CD14-positive monocyte (primary cell): Measurements from ENCODE around the gene NBEA. TPM values are rescaled to one million over a fixed set of nuclear protein-coding genes. Genes with fewer than 3 reads are reported as not detected.

Source experiments
- DNase-seq, 3 donors: peaks; one replicate each; pipeline ENCODE4 v3.0.0-alpha.2; 2011 to 2022
- H2AFZ ChIP-seq: 2 replicates; pipeline ENCODE4 v1.6.0; 2012; ENCODE audit warnings: mild to moderate bottlenecking, low read depth, low read length, inconsistent platforms; ENCODE audit not compliant: insufficient read depth, poor library complexity, severe bottlenecking
- H3K27ac ChIP-seq, 2 donors: 1 replicate in 1 of 2; 2 replicates in 1 of 2; pipeline ENCODE4 v1.5.1; 2012 to 2013; ENCODE audit warnings: low read length in 2 of 2, control low read depth in 1 of 2, inconsistent platforms in 1 of 2, low read depth in 1 of 2, mild to moderate bottlenecking in 1 of 2
- H3K27me3 ChIP-seq, 2 donors: one replicate each; pipeline versions ENCODE4 v1.6.0 to v1.6.1; 2011 to 2013; ENCODE audit warnings: low read length in 2 of 2; ENCODE audit not compliant: control insufficient read depth in 2 of 2, insufficient read depth in 2 of 2
- H3K36me3 ChIP-seq, 2 donors: replicated peaks in 1 of 2; 1 replicate in 1 of 2; 2 replicates in 1 of 2; pipeline versions ENCODE4 v1.5.1 to v1.6.1; 2012 to 2013; ENCODE audit warnings: low read length in 2 of 2, control low read depth in 1 of 2, inconsistent platforms in 1 of 2, mild to moderate bottlenecking in 1 of 2; ENCODE audit not compliant: insufficient read depth in 2 of 2, control insufficient read depth in 1 of 2
- H3K4me1 ChIP-seq, 2 donors: 1 replicate in 1 of 2; 2 replicates in 1 of 2; pipeline versions ENCODE4 v1.5.1 to v1.6.1; 2012 to 2013; ENCODE audit warnings: low read length in 2 of 2, control low read depth in 1 of 2, inconsistent platforms in 1 of 2, mild to moderate bottlenecking in 1 of 2, moderate library complexity in 1 of 2; ENCODE audit not compliant: insufficient read depth in 2 of 2, control insufficient read depth in 1 of 2
- H3K4me2 ChIP-seq: replicated peaks from 2 replicates; pipeline ENCODE3; 2012; ENCODE audit warnings: low read length, moderate library complexity, mild to moderate bottlenecking; ENCODE audit not compliant: poor library complexity, severe bottlenecking; ENCODE audit errors: extremely low read depth
- H3K4me3 ChIP-seq, 3 experiments: fragments of 200-600 bp in 1 of 3; sonication (generic) in 1 of 3; replicated peaks in 1 of 3; 1 replicate in 2 of 3; 2 replicates in 1 of 3; pipeline ENCODE4 v1.5.1; 2011 to 2013; ENCODE audit warnings: low read length in 3 of 3, mild to moderate bottlenecking in 3 of 3, control low read depth in 2 of 3, low read depth in 2 of 3, inconsistent platforms in 1 of 3, moderate library complexity in 1 of 3
- H3K79me2 ChIP-seq: 2 replicates; pipeline ENCODE4 v1.6.0; 2012; ENCODE audit warnings: mild to moderate bottlenecking, control low read depth, inconsistent platforms, low read length, moderate library complexity; ENCODE audit not compliant: insufficient read depth
- H3K9ac ChIP-seq: 2 replicates; pipeline ENCODE4 v1.6.0; 2017; ENCODE audit warnings: low read length, mild to moderate bottlenecking; ENCODE audit not compliant: insufficient read depth, poor library complexity, severe bottlenecking
- H3K9me3 ChIP-seq, 2 donors: replicated peaks in 1 of 2; 1 replicate in 1 of 2; 2 replicates in 1 of 2; pipeline versions ENCODE4 v1.5.1 to v1.6.1; 2012 to 2013; ENCODE audit warnings: low read length in 2 of 2, control low read depth in 1 of 2; ENCODE audit not compliant: control insufficient read depth in 1 of 2, insufficient read depth in 1 of 2
- H4K20me1 ChIP-seq: 2 replicates; pipeline ENCODE4 v1.6.0; 2012; ENCODE audit warnings: mild to moderate bottlenecking, low read length, control low read depth, moderate library complexity; ENCODE audit not compliant: insufficient read depth
- H3K27ac Mint-ChIP-seq, 7 donors: one replicate each; pipeline ENCODE4 v1.8.0; 2020; ENCODE audit warnings: mild to moderate bottlenecking in 7 of 7, mixed read lengths in 7 of 7, moderate library complexity in 6 of 7, inconsistent platforms in 2 of 7
- H3K27me3 Mint-ChIP-seq, 3 donors: one replicate each; pipeline ENCODE4 v1.8.0; 2021 to 2022; ENCODE audit warnings: low read depth in 3 of 3, mild to moderate bottlenecking in 3 of 3, mixed read lengths in 3 of 3, moderate library complexity in 3 of 3, inconsistent platforms in 1 of 3
- H3K36me3 Mint-ChIP-seq, 2 donors: one replicate each; pipeline ENCODE4 v1.8.0; 2020; ENCODE audit warnings: mixed read lengths in 2 of 2, inconsistent platforms in 1 of 2, mild to moderate bottlenecking in 1 of 2
- H3K4me1 Mint-ChIP-seq: one replicate; pipeline ENCODE4 v1.8.0; 2020; ENCODE audit warnings: mild to moderate bottlenecking, mixed read lengths
- H3K4me3 Mint-ChIP-seq, 2 donors: one replicate each; pipeline ENCODE4 v1.8.0; 2020; ENCODE audit warnings: mild to moderate bottlenecking in 2 of 2, mixed read lengths in 2 of 2, moderate library complexity in 1 of 2
- H3K9me3 Mint-ChIP-seq, 7 donors: one replicate each; pipeline ENCODE4 v1.8.0; 2020 to 2022; ENCODE audit warnings: mixed read lengths in 7 of 7, mild to moderate bottlenecking in 6 of 7, moderate library complexity in 6 of 7, inconsistent platforms in 2 of 7
- WGBS: methylation state at CpG from one replicate; pipeline ENCODE4 v1.1.5; 2013; ENCODE audit warnings: missing lambda C conversion rate; ENCODE audit not compliant: insufficient coverage; 5-methylcytosine and 5-hydroxymethylcytosine counted together
- intact Hi-C, 2 donors: fragments of 100-400 bp; cut with micrococcal nuclease; formaldehyde crosslinking; loops; one replicate each; pipeline versions ENCODE4 v1.15.0 to v1.15.1; 2023
- polyA plus RNA-seq, 3 donors: library from polyadenylated mRNA; depleted of rRNA in 1 of 3; unstranded in 2 of 3; stranded (reverse) in 1 of 3; fragments of 300-500 nt in 2 of 3; fragments of >200 nt in 1 of 3; fragmentation: Illumina TruSeq in 2 of 3; gene quantifications; 1 replicate in 2 of 3; 2 replicates in 1 of 3; pipeline ENCODE4 v1.2.3, GENCODE V29; 2012 to 2021
- TF ChIP-seq, protein P1 (sequence below): fragments of 200-600 bp; IDR thresholded peaks from one replicate; pipeline ENCODE4 v1.8.0; 2022; ENCODE audit warnings: antibody characterized with exemption, mild to moderate bottlenecking

Gene NBEA
- polyA plus RNA-seq, 3 donors = 0.03 to 0.23 (median 0.08) TPM

DNA sequence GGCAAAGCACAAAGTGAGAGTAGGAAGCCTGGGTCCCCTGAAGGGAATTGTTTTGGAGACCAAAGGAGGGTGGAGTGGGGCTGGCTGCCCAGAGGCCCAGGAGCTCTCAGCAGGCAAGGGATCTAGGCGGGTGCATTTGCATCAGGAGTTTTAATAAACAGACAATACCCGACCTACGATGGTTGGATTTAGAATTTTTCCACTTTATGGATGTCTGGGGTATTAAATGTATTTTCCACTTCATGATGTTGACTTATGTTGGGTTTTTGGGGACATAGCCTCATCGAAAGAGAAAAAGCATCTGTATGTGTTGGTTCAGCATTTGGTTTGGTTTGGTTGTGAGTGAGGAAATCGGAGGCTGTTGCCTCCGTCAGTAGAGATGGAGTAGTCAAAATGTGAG, 739.6 kb downstream of the NBEA start:
- H3K27me3 ChIP-seq = no peaks in the 10 kb centered on the region
- H3K4me1 ChIP-seq = no peaks in the 10 kb centered on the region
- no peaks in the 10 kb centered on the region for H4K20me1 ChIP-seq
- TF ChIP-seq, protein P1, sequence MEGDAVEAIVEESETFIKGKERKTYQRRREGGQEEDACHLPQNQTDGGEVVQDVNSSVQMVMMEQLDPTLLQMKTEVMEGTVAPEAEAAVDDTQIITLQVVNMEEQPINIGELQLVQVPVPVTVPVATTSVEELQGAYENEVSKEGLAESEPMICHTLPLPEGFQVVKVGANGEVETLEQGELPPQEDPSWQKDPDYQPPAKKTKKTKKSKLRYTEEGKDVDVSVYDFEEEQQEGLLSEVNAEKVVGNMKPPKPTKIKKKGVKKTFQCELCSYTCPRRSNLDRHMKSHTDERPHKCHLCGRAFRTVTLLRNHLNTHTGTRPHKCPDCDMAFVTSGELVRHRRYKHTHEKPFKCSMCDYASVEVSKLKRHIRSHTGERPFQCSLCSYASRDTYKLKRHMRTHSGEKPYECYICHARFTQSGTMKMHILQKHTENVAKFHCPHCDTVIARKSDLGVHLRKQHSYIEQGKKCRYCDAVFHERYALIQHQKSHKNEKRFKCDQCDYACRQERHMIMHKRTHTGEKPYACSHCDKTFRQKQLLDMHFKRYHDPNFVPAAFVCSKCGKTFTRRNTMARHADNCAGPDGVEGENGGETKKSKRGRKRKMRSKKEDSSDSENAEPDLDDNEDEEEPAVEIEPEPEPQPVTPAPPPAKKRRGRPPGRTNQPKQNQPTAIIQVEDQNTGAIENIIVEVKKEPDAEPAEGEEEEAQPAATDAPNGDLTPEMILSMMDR = no peak
- no peak overlapping the region for H3K27ac ChIP-seq
- H3K79me2 ChIP-seq = no peaks in the 10 kb centered on the region
- Mint-ChIP-seq H3K27me3 (peaks cover 0 to 6% (median 2%) of the 10 kb centered on the region in 3 donors), H3K4me3 (no peak overlapping the region), H3K4me1 (no peaks in the 10 kb centered on the region), H3K9me3 (peaks cover 2 to 22% (median 15%) of the 10 kb centered on the region in 7 donors), H3K27ac (no peak overlapping the region), H3K36me3 (no peaks in the 10 kb centered on the region)
- no peak for DNase-seq
- H3K4me2 ChIP-seq = no peak overlapping the region
- 93% methylated on average over 5 of the region's 6 CpGs for WGBS
- no peaks in the 10 kb centered on the region for H3K36me3 ChIP-seq
- no peak overlapping the region for H3K9ac ChIP-seq
- no peak overlapping the region for H3K4me3 ChIP-seq
- H3K9me3 ChIP-seq = peaks cover 0 to 22% of the 10 kb centered on the region in 2 donors
- intact Hi-C loops = no loop called here
- H2AFZ ChIP-seq = no peak overlapping the region

GRCh38 chr13:35684432-35684831, 742.4 kb downstream of the NBEA start:
- TF ChIP-seq, protein P1 = no peak
- no peaks in the 10 kb centered on the region for H3K79me2 ChIP-seq
- DNase-seq = no peak
- no peaks in the 10 kb centered on the region for H3K4me1 ChIP-seq
- no peak overlapping the region for H3K4me2 ChIP-seq
- H3K9me3 ChIP-seq = peaks cover 0 to 6% of the 10 kb centered on the region in 2 donors
- H3K4me3 ChIP-seq = no peak overlapping the region
- H3K27me3 Mint-ChIP-seq = peaks cover 0 to 6% (median 2%) of the 10 kb centered on the region in 3 donors
- no peak overlapping the region for H3K27ac Mint-ChIP-seq
- no peaks in the 10 kb centered on the region for H3K36me3 ChIP-seq
- H3K27ac ChIP-seq = no peak overlapping the region
- peaks cover 2 to 17% (median 12%) of the 10 kb centered on the region in 7 donors for H3K9me3 Mint-ChIP-seq
- H2AFZ ChIP-seq = no peak overlapping the region
- H3K36me3 Mint-ChIP-seq = no peaks in the 10 kb centered on the region
- no peaks in the 10 kb centered on the region for H4K20me1 ChIP-seq
- WGBS = 87% methylated on average over 3 of the region's 5 CpGs
- H3K4me1 Mint-ChIP-seq = no peaks in the 10 kb centered on the region
- no peak overlapping the region for H3K9ac ChIP-seq
- H3K27me3 ChIP-seq = no peaks in the 10 kb centered on the region
- no peak overlapping the region for H3K4me3 Mint-ChIP-seq
- intact Hi-C loops = no loop called here
